ENCODE measurements around the gene MARK1. TPM values are rescaled to one million over a fixed set of nuclear protein-coding genes. Genes with fewer than 3 reads are reported as not detected.

Gene MARK1
- total RNA-seq, 2 experiments from 2014 or later: not detected

DNA sequence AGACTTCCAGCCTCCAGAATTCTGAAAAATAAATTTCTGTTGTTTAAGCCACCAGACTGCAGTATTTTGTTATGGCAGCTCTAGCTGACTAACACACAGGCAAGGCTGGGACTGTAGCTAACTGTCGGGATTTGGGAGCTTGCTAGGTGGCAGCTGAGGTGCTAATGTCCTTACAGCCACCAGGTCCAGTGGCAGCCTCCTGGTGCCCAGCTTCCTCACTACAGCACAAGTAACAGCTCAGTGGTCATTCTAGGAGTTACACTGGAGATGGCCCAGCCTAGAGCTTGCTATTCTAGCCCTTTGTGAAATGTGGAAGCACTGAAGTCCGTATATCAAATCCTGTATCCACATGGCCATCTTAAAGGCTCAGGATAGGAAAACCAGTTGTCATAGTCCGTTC is 157.9 kb downstream of the MARK1 start:
- CTCF ChIA-PET: no interaction called here
- POLR2A ChIA-PET: no interaction called here

DNA sequence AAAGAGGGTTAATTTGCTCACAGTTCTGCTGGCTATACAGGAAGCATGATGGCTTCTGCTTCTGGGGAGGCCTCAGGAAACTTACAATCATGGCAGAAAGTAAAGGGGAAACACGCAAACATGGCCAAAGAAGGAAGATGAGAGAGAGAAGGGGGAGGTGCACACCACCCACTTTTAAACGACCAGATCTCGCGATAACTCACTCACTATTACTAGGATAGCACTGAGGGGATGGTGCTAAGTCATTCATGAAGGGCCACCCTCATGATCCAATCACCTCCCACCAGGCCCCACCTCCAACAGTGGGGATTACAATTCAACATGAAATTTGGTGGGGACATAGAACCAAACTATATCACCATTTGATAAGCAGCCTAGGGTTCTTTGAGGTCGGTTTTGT is 159.9 kb downstream of the MARK1 start:
- POLR2A ChIA-PET: no interaction called here
- CTCF ChIA-PET: no interaction called here

DNA sequence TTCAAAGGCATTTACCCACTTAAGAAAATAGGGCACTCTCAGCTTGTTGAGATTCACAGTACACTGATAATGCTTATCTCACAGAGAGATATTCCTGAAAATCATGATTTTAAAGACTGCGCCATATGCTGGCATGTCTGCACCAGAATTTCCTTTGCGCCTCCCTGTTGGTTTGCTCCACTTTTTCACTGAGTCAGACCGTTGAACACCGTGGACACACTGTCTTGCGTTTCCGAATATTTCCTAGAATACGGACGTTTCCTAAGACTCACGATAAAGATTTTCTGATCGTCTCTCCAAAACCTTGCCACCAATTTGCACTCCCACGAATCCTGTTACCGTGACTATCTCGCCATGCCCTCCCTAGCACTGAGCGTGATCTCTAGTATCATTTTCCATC is 161.7 kb downstream of the MARK1 start:
- CTCF ChIA-PET: no interaction called here
- POLR2A ChIA-PET: no interaction called here

DNA sequence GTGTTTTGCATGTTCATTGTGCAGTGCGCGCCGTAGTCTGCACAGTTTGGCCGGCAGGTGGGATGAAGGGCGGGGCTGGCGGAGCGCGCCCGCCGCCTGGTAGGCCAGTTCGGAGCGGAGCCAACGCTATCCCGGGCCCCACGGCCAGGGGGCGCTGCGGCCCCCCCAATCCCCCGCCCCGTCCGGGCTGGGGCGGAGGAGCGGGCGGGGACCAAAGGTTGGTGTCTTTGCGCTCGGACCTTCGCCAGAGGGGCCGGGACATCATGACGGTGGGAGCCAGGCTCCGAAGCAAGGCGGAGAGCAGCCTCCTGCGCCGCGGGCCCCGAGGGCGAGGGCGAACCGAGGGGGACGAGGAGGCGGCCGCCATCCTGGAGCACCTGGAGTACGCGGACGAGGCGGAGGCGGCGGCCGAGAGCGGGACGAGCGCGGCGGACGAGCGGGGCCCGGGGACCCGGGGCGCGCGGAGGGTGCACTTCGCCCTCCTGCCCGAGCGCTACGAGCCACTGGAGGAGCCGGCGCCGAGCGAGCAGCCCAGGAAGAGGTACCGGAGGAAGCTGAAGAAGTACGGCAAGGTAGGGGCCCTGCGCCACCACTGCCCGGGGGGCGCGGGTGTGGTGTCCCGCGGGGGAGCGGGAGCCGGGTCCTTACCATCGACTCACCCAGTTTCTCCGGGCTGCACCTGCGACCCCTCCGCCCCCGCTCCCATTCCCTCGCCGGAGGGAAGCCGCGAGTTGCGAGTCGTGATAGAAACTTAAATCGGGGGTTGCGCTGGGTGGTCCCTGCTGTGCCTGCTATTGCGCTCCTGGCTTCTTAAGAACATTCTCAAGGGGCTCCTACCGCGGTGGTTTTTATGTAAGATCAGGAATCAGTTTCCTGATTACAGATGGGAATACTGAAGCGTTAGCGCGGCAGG is 162.5 kb downstream of the MARK1 start, which contains the start of gene C1orf115:
TSS of gene C1orf115 (plus strand) at position 224 of the 913 bp plus-strand sequence. CDS start at position 264, 40 bp downstream.
- ChIA-PET CTCF (interaction anchor here (1.3 kb wide), 1 partner anchor 43 kb away, joined by 3 read pairs; no protein-coding TSS in a partner anchor), POLR2A (no interaction called here)

DNA sequence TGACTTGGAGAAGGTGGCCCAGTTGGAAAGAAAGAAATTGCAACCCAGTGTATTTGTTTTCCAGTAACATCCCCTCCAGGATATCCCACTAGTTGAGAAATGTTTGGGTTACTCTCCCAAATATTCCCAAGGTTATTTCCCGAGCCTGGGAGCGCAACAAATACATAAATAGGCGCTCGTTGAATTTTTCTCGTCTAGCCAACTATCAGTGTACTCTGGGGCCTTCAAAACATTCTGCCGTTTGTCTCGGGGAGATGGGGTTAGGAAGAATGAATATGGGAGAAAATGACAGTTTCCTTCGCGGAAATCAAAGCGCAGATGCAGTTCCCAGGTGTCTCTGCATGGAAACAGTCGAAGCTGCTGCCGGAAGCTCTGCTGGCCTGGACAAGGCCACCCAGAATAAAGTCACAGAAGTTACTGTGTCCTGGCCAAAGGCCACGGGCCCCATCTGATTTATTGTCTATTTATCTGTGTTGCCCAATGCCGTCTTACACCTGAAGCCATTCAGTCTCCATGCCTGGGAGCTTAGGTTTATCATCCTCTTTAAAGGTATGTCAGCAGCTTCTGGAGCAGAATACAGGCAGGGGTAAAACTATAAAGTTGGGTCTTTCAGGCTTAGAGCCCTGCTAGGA is 163.2 kb downstream of the MARK1 start:
- ChIA-PET CTCF (interaction anchor here (1.3 kb wide), 1 partner anchor 42 kb away, joined by 3 read pairs; no protein-coding TSS in a partner anchor), POLR2A (no interaction called here)

DNA sequence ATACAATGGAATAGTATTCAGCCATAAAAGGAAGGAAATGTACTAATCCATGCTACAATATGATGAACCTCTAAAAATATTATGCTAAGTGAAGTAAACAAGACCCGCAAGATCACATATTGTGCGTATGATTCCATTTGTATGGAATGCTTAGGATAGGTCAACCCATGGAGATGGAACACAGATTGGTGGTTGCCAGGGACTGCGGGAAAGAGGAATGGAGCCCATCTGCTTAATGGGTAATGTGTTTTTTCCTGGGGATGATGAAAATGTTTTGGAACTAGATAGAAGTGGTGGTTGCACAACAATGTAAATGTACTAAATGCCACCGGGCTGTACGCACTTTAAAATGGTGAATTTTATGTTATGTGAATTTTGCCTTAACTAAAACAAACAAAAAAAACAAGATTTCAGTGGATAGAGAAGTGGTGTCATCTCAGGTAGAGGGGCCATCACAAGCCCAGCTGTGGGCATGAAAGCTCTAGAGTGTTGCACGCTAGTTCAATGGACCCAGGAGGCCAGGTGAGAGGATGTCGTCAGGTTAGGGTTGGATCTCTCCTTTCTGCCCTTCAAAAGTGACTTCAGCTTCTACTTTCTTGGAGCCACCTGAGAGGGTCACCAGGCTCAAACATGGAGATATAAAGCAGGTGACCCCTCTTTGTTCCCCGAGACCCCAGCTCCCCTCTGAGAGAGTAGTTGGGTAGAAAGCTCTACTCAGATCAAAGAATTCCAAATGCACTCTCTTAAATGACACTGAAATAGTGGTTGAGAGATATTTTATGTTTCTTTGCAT is 164.7 kb downstream of the MARK1 start:
- ChIA-PET CTCF (no interaction called here), POLR2A (no interaction called here)

DNA sequence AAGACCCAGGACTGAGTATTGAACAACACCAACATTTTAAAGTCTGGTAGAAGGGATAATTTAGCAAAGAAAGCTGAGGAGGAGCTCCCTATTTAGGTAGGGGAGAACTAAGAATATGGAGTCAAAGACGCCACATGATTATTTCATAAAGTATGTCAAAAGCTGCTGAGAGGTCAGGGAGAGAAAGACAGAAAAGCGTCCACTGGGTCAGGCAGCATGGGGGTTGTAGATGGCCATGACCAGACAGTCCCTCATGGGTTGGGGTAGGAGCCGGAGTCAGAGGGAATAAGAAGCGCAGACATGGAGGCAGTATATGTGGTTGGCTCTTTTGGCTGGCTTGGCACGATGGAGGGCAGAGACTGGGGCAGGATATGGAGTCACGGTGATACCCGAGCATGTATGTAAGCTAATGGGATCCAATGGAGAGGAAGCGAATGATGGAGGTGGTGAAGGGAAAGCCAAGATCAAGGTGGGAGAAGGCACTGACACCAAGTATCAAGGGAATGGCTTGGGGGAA is 167.0 kb downstream of the MARK1 start:
- POLR2A ChIA-PET: no interaction called here

DNA sequence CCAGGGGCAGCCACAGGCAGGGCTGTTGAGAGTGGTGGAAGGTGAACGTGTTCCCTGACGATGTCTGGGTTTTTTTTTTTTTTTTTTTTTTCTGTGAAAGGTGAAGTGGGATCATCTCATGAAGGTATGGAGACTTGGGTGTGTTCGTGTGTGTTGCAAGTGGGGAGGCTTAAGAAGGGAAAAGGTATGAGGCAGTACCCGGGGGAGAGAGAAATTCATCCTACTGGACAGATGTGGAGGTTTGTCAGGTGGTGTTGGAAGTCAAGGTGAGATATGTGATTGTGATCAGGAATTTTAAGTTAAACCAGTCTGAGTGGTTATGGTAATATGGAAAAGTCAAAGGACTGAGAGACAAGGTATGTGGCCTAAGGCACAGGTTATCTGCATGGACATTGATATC is 167.5 kb downstream of the MARK1 start:
- POLR2A ChIA-PET: no interaction called here
- CTCF ChIA-PET: no interaction called here

More for the DNA sequence above, 167.0 kb downstream of the MARK1 start:
- CTCF ChIA-PET: no interaction called here

DNA sequence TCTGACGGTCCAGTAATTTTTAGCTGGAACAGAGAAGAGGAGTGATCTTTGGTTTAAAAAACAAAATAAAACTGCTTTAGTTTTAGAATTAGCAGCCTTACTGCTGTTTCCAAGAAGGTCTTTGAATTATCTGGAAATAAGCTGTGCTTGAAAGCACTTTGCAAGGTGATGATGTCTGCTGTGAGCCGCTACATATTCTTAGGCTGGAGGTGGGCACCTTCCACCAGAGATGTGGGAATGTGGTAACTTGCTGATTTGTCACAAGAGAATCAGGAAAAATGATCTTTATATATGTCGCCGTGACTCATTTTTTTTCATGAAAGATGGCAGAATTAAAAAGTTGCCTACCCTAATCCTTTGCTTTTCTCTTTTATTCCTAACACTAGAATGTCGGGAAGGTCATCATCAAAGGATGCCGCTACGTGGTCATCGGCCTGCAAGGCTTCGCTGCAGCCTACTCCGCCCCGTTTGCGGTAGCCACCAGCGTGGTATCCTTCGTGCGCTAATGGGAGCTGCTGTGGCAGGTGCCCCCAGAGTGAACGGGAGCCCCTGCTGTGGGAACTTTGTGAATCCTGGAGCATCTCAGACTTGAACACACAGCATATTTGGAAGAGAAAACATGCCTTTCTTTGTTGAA is 168.4 kb downstream of the MARK1 start:
- CTCF ChIA-PET: no interaction called here
- POLR2A ChIA-PET: no interaction called here

DNA sequence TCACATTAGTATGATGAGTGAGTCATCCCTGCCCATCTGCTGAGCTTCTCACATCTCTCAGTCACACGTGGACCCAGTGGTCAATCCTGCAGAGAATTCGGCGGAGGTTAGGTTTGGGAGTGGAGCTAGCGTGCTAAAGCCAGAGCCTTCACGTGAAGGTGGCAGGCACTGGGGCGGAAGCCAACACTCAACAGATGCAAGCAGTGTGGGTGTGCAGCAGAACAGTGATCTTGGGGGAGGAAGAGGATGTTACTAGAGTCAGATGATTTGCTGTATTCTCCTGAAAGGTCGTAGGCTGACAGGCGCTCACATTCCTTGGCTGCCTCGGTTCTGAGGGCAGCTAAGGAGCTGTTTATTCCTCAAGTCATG is 168.9 kb downstream of the MARK1 start:
- ChIA-PET CTCF (no interaction called here), POLR2A (no interaction called here)

DNA sequence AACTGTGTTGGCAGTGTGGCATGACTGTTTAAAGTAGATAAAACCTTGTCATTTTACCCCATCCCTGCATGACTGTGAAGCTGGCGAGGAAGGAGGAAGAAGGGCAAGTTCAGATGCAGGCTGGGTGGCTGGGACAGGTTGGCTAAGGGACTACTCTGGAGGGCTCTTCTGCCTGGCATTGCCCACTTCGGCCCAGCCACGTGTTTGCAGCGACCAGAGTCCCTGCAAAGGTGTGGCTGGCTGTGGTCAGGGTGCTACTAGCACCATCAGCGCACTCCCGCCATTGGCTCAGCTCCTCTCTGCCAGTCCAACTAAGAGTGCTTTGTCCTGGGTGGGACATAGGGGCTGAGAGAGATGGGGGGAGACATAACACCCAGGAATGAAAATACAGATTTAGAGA is 169.4 kb downstream of the MARK1 start:
- ChIA-PET CTCF (no interaction called here), POLR2A (no interaction called here)

DNA sequence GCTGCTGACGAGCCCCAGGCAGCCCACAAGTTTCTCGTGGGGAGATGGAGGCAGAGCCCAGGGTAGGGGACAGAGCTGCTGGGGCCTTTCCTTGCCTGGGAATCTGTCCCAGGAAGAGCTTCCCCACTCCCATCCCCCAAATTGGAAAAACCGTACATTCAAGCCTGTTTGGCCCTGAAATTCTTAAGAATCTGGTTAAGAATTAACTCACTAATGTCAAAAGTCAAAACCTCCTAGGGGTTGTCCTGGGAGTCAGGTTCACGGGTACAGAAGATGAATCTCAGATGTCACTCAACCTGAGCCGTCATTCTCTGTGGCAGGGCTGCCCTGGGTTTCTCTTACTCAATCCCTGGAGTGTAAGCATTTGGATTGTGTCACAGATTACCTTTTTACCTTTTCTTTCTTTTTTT is 170.7 kb downstream of the MARK1 start:
- ChIA-PET POLR2A (no interaction called here), CTCF (no interaction called here)

DNA sequence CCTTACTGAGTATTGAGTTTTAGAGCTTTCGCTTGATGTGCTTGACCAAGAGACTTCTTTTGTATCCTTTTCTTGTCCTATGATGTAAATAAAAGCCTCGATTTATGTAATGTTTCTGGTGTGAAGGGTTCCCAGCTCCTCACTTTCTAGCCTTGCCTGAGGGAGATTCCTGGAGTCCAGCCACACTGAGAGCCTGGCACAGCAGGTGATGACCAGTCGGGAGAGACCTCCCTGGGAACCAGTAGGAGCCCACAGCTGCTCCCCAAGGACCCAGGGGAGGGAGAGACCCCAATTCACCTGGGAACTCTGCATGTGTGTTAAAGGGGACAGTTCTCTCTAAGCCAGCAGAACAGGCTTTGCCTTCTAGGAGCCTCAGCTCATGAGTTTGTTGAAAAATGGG is 171.1 kb downstream of the MARK1 start:
- POLR2A ChIA-PET: no interaction called here
- CTCF ChIA-PET: no interaction called here

DNA sequence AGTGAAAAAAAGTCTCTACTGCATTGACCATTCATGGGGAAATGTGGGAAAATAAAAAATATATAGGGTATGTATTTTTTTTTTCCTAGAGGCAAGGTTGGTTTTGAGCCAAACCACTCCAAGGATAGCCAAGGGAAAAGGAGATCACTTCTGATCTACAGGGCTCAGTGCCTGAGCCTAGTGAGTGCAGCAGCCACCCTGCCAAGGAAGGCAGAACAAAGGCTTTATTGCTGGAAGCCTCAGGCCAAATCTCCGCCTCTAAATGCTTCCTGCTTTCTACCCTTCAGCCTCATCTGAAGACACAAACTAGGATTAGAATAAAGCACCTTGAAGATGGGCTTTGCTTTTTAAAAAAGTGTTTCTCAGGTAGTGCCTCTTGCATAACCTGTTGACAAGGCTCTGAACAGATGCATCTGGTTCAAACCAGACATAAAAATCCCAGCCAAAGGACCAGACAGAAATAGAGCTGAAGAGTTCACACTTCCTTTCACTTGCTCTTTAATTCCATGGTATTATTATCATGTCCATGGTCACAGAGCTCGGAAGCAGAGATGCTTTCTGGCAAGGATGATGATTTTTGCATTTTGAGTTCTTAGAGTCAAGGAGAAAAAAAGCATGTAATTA is 172.7 kb downstream of the MARK1 start:
- CTCF ChIA-PET: no interaction called here

DNA sequence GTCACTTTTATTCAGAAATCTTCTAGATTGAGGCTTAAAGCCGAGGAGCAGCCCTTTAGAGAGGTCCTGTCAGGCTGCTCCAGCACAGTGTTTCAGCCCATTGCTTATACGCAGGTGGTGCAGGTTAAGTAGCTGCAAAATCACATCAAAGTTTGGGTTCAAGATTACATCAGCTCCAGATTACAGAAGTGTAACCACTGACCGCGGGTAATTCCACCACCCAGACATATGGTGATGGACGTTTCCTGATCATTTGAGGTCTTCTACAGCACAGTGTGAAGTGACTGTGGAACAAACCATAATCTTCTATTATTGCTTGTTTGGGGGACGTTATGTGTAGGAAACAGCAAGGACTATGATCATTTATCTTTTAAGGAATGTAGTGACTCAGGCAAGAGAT is 174.0 kb downstream of the MARK1 start:
- ChIA-PET POLR2A (no interaction called here), CTCF (no interaction called here)

More for the DNA sequence above, 172.7 kb downstream of the MARK1 start:
- POLR2A ChIA-PET: no interaction called here

DNA sequence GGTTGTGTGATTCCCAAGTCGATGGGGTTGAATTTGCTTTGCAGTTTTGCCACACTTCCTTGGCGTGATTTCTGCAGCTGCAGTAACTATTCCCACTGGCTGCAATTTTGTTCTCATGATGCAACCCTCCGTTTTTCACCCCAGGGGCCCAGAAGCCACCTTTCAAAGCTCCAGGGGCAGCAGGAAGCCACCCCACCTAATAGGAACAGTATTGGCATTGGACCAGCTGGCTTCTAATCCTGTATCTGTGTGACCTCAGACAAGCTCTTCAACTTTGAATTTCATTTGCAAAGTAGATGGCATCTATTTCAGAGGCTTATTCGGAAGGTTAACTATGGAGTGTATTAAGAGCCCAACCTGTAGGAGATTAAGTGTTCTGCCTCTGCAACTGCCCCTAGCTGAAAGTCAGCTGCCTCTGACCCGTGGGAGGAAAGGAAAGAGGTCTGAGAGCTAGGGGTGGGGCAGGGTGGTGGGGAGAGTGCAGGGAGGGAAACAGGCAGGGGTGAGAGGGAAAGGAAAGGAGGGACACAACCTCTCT is 174.9 kb downstream of the MARK1 start:
- POLR2A ChIA-PET: no interaction called here
- CTCF ChIA-PET: no interaction called here

DNA sequence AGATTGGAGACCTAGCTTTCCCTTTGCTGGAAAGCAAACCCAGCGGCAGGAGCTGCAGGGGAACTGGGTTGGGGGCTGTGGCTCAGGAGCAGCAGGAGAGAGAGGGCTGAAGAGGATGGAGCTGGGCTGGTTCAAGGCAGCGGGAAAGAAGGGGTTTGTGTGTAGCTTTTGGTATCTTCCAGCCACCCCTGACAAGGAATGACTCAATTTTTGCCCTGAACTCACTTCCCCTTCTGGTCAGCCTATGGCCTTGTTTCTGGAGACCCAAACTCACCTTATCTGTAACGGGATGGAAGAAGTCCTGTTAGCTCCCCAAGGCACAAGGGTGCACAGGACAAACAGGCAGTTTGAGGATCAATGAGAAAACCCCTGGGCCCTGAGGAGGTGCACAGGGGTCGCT is 175.4 kb downstream of the MARK1 start:
- POLR2A ChIA-PET: no interaction called here
- CTCF ChIA-PET: no interaction called here

DNA sequence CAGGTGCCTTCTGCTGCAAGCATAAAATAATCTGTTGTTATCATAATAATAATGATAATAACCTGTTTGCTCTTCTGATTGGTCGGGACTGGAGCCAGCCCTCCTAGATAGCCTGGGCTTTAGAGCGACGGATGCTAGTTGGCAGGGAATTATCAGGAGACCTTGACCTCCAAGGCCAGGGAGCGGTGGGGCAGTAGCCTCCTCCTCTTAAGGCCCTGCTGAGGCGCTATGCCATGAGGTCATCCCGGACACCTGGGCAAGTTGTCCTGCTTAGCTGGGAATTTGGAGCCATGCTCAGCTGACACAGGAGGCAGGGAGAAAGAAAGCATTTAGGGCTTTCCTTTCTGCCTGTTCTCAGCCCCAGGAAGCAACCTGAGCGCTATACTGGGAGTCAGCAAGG is 177.8 kb downstream of the MARK1 start:
- CTCF ChIA-PET: no interaction called here

DNA sequence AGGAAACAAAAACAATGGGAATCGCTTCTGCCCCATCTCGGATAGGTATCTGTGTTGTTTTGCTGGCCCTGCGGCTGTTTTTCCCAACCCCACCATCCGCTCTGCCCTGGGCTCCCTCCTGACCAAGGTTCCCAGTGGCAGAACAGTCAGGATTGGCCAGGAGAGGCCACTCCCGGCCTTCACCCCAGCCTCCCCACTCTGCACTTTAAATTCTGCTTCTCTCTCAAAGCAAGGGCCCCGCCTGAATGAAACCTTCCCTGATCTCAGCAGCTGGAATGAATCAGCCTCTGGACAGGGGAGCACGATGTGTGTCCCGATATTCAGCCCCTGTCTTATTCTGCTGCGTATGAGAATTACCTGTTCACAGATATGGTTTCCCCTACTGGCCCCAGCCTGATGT is 178.5 kb downstream of the MARK1 start:
- CTCF ChIA-PET: no interaction called here

More for the DNA sequence above, 177.8 kb downstream of the MARK1 start:
- POLR2A ChIA-PET: no interaction called here

More for the DNA sequence above, 178.5 kb downstream of the MARK1 start:
- POLR2A ChIA-PET: no interaction called here

Measured in activated CD8-positive, alpha-beta memory T cell treated with anti-CD3 and anti-CD28 coated beads for 36 hours (primary cell).